Measurements from ENCODE around the gene SLC17A6. TPM values are rescaled to one million over a fixed set of nuclear protein-coding genes. Genes with fewer than 3 reads are reported as not detected.
A peak's percentile ranks its signal among the peaks of the same experiment; 100 is the strongest.

The SLC17A6 gene
- total RNA-seq, 4 donors from 2014 or later = not detected

- intact Hi-C loops (cut with DNase I; ENCODE audit: low total_unique reads) = loop anchor here (5.0 kb wide), 1 partner anchor 201 kb away; no protein-coding TSS in a partner anchor
- no peak for DNase-seq (ENCODE audit: low spot score in 2 of 2)
- H3K4me3 ChIP-seq (ENCODE audit: low read depth, poor library complexity, severe bottlenecking) = no peak overlapping the region
- TF ChIP-seq POLR2A (IDR thresholded peaks at IDR 0.05) = no peak
- TF ChIP-seq CTCF (IDR thresholded peaks at IDR 0.05) = no peak
These were observed 1.6 kb upstream of the SLC17A6 start for GRCh38 chr11:22336587-22336986.

GRCh38 chr11:22339611-22340010 lies 1.4 kb downstream of the SLC17A6 start:
- no peak for DNase-seq (ENCODE audit: low spot score in 2 of 2)
- intact Hi-C loops (cut with DNase I; ENCODE audit: low total_unique reads) = loop anchor here (5.0 kb wide), 1 partner anchor 198 kb away; no protein-coding TSS in a partner anchor
- TF ChIP-seq POLR2A (IDR thresholded peaks at IDR 0.05) (no peak), CTCF (IDR thresholded peaks at IDR 0.05) (no peak)
- 9 to 19% methylated on average over 9 of the region's 9 CpGs for WGBS, 2 donors
- no peak overlapping the region for H3K4me3 ChIP-seq (ENCODE audit: low read depth, poor library complexity, severe bottlenecking)

- 17 to 32% methylated on average over 6 of the region's 6 CpGs for WGBS, 2 donors
- H3K4me3 ChIP-seq (ENCODE audit: low read depth, poor library complexity, severe bottlenecking) = no peak overlapping the region
- intact Hi-C loops (cut with DNase I; ENCODE audit: low total_unique reads) = no loop called here
- DNase-seq (ENCODE audit: low spot score in 2 of 2) = no peak
- no peak for TF ChIP-seq POLR2A (IDR thresholded peaks at IDR 0.05)
These were observed 2.1 kb downstream of the SLC17A6 start for GRCh38 chr11:22340235-22340634.

- intact Hi-C loops (cut with DNase I; ENCODE audit: low total_unique reads) = no loop called here
- TF ChIP-seq POLR2A (IDR thresholded peaks at IDR 0.05) = no peak
- TF ChIP-seq CTCF (IDR thresholded peaks at IDR 0.05) = no peak
- WGBS, 2 donors = 8 to 15% methylated on average over 30 to 40 of the region's 40 CpGs
- peak in 1 of 2 donors; percentile 80 for DNase-seq (ENCODE audit: low spot score in 2 of 2)
- H3K4me3 ChIP-seq (ENCODE audit: low read depth, poor library complexity, severe bottlenecking) = no peak overlapping the region
These were observed 2.8 kb downstream of the SLC17A6 start for GRCh38 chr11:22340701-22341587.

- intact Hi-C loops (cut with DNase I; ENCODE audit: low total_unique reads) = no loop called here
- no peak overlapping the region for H3K4me3 ChIP-seq (ENCODE audit: low read depth, poor library complexity, severe bottlenecking)
- peak in 1 of 2 donors; percentile 81 for DNase-seq (ENCODE audit: low spot score in 2 of 2)
- WGBS, 2 donors = 10 to 11% methylated on average over 14 to 21 of the region's 23 CpGs
- TF ChIP-seq POLR2A (IDR thresholded peaks at IDR 0.05) (no peak), CTCF (IDR thresholded peaks at IDR 0.05) (no peak)
These were observed 3.4 kb downstream of the SLC17A6 start for GRCh38 chr11:22341588-22341931.

GRCh38 chr11:22342211-22343031 lies 4.2 kb downstream of the SLC17A6 start:
- intact Hi-C loops (cut with DNase I; ENCODE audit: low total_unique reads) = no loop called here

More at GRCh38 chr11:22342211-22343031, 4.2 kb downstream of the SLC17A6 start:
- TF ChIP-seq CTCF (IDR thresholded peaks at IDR 0.05) (no peak), POLR2A (IDR thresholded peaks at IDR 0.05) (no peak)
- WGBS, 2 donors = 9 to 13% methylated on average over 25 of the region's 25 CpGs
- no peak overlapping the region for H3K4me3 ChIP-seq (ENCODE audit: low read depth, poor library complexity, severe bottlenecking)
- DNase-seq (ENCODE audit: low spot score in 2 of 2) = no peak
